A673 (cell line): Measurements from ENCODE around the gene ANK2.

Experiments
- EZH2 ChIP-seq: fragments of 200-600 bp; sonication (generic); IDR thresholded peaks from 2 replicates; pipeline ENCODE4 v1.6.1; 2017; ENCODE audit warnings: borderline replicate concordance, low read depth, mild to moderate bottlenecking, mixed read lengths, antibody characterized with exemption, low read length; ENCODE audit not compliant: poor library complexity, severe bottlenecking
- TF ChIP-seq, protein P1 (sequence below): fragments of 300-800, 200-600 bp; sonication (generic); conservative IDR thresholded peaks from 2 replicates; pipeline ENCODE4 v1.5.1; 2017; ENCODE audit warnings: low read depth, mild to moderate bottlenecking, antibody characterized with exemption, low read length, moderate library complexity, mixed read lengths

DNA sequence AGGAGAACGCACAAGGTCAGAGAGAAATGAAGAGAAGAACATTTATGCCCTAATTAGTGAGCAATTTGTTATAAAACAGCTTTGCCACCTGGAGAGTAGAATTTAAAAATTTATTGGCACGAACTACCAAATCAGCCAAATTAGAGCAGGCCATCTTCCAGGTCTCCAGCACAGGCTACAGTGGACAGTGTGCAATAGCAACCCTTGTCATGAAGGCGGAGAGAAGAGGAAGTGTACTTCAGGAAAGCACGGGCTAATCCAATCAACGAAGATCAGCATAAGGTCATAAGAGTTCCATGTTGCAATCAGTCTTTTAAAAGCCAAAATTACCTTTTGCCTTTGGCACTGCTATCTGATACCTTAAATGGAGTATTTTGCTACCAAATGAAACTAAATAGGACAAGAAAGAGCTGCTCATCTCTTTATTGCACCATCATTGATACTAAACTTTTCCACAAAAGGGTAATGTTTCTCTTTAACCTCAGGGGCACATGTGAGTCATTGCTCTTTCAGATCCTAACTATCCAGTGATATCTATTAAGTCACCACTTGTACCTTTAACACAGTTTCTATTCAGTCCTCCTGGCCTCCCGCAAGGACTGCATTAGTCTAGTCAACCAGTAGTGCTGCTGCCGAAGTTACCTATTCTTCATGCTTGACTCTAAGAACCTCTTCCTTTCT is 19.9 kb downstream of the ANK2 start:
- TF ChIP-seq, protein P1, sequence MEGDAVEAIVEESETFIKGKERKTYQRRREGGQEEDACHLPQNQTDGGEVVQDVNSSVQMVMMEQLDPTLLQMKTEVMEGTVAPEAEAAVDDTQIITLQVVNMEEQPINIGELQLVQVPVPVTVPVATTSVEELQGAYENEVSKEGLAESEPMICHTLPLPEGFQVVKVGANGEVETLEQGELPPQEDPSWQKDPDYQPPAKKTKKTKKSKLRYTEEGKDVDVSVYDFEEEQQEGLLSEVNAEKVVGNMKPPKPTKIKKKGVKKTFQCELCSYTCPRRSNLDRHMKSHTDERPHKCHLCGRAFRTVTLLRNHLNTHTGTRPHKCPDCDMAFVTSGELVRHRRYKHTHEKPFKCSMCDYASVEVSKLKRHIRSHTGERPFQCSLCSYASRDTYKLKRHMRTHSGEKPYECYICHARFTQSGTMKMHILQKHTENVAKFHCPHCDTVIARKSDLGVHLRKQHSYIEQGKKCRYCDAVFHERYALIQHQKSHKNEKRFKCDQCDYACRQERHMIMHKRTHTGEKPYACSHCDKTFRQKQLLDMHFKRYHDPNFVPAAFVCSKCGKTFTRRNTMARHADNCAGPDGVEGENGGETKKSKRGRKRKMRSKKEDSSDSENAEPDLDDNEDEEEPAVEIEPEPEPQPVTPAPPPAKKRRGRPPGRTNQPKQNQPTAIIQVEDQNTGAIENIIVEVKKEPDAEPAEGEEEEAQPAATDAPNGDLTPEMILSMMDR, result no peak
- TF ChIP-seq EZH2, result no peak
